Activated CD8-positive, alpha-beta T cell treated with anti-CD3 and anti-CD28 coated beads for 36 hours (primary cell): ENCODE results near the gene KCTD15. TPM values are rescaled to one million over a fixed set of nuclear protein-coding genes. Genes with fewer than 3 reads are reported as not detected.
A peak's percentile ranks its signal among the peaks of the same experiment; 100 is the strongest.

ENCODE experiments used
- ATAC-seq: fragments of 200-7000 bp; cut with Tn5 transposase; one replicate; pipeline ENCODE4 v1.10.0; 2021; ENCODE audit warnings: mild to moderate bottlenecking, moderate library complexity
- CTCF ChIA-PET: fragments of 350-600 bp; sonication (Branson Sonifier 250); formaldehyde crosslinking; loops from one replicate; lab custom pipeline; 2021; ENCODE audit warnings: antibody characterized with exemption; lab: Charles Lee
- POLR2A ChIA-PET: fragments of 350-600 bp; sonication (Branson Sonifier 250); formaldehyde crosslinking; loops from one replicate; lab custom pipeline; 2021; ENCODE audit warnings: antibody characterized with exemption; lab: Charles Lee
- DNase-seq: peaks from one replicate; pipeline ENCODE4 v3.0.0-alpha.2; 2020
- H3K27ac Mint-ChIP-seq: one replicate; pipeline ENCODE4 v1.8.0; 2021; ENCODE audit warnings: mild to moderate bottlenecking, mixed read lengths
- H3K27me3 Mint-ChIP-seq: one replicate; pipeline ENCODE4 v1.8.0; 2021; ENCODE audit warnings: mixed read lengths
- H3K36me3 Mint-ChIP-seq: one replicate; pipeline ENCODE4 v1.8.0; 2021; ENCODE audit warnings: low read depth, mixed read lengths
- H3K4me1 Mint-ChIP-seq: one replicate; pipeline ENCODE4 v1.8.0; 2021; ENCODE audit warnings: low read depth, mixed read lengths
- H3K4me3 Mint-ChIP-seq: one replicate; pipeline ENCODE4 v1.8.0; 2021; ENCODE audit warnings: mild to moderate bottlenecking, moderate library complexity, mixed read lengths
- H3K9me3 Mint-ChIP-seq: one replicate; pipeline ENCODE4 v1.8.0; 2021; ENCODE audit warnings: mixed read lengths
- CTCF ChIP-seq: fragments of 200-600 bp; IDR thresholded peaks from one replicate; pipeline ENCODE4 v1.8.0; 2022; ENCODE audit warnings: antibody characterized with exemption, mild to moderate bottlenecking
- intact Hi-C: fragments of 100-400 bp; cut with micrococcal nuclease; formaldehyde crosslinking; loops from one replicate; pipeline ENCODE4 v1.10.0; 2022
- total RNA-seq, 2 experiments: library from RNA; stranded (reverse); gene quantifications; one replicate each; pipeline ENCODE4 v1.2.3, GENCODE V29; 2021

Gene KCTD15
- total RNA-seq, 2 experiments from 2014 or later: 8.3 to 8.8 TPM

GRCh38 chr19:33784432-33784831, 12.2 kb upstream of the KCTD15 start:
- Mint-ChIP-seq H3K4me1 (no peaks in the 10 kb centered on the region), H3K27me3 (peaks cover 14% of the 10 kb centered on the region), H3K27ac (no peak overlapping the region), H3K9me3 (no peaks in the 10 kb centered on the region), H3K36me3 (no peaks in the 10 kb centered on the region), H3K4me3 (no peak overlapping the region)
- no peak for TF ChIP-seq CTCF
- DNase-seq: no peak
- intact Hi-C loops: loop anchor here (5.0 kb wide), 1 partner anchor 213 kb away; no protein-coding TSS in a partner anchor
- no peak for ATAC-seq
- POLR2A ChIA-PET: interaction anchor here (1.6 kb wide), 1 partner anchor 10 kb away, joined by 4 read pairs; no protein-coding TSS in a partner anchor
- CTCF ChIA-PET: interaction anchor here (1.5 to 2.3 kb wide), 2 partner anchors 10 to 214 kb away, joined by 3 to 14 read pairs; no protein-coding TSS in a partner anchor

- ChIA-PET POLR2A (no interaction called here), CTCF (interaction anchor here (0.7 to 3.0 kb wide), 4 partner anchors 8 to 311 kb away, joined by 3 to 26 read pairs (median 8); no protein-coding TSS in a partner anchor)
- Mint-ChIP-seq H3K27ac (no peak overlapping the region), H3K4me3 (no peak overlapping the region), H3K9me3 (no peaks in the 10 kb centered on the region), H3K27me3 (peaks cover 9% of the 10 kb centered on the region), H3K4me1 (no peaks in the 10 kb centered on the region), H3K36me3 (no peaks in the 10 kb centered on the region)
- no peak for DNase-seq
- ATAC-seq: no peak
- intact Hi-C loops: no loop called here
- TF ChIP-seq CTCF: no peak
Measured at GRCh38 chr19:33785795-33786194, 10.9 kb upstream of the KCTD15 start.

- H3K27me3 Mint-ChIP-seq: peaks cover 22% of the 10 kb centered on the region
- ChIA-PET CTCF (interaction anchor here (3.0 kb wide), 1 partner anchor 11 kb away, joined by 26 read pairs; no protein-coding TSS in a partner anchor), POLR2A (no interaction called here)
- no peak overlapping the region for H3K27ac Mint-ChIP-seq
- no peak for TF ChIP-seq CTCF
- DNase-seq: no peak
- no peak overlapping the region for H3K4me3 Mint-ChIP-seq
- intact Hi-C loops: no loop called here
- no peaks in the 10 kb centered on the region for H3K9me3 Mint-ChIP-seq
- no peaks in the 10 kb centered on the region for H3K36me3 Mint-ChIP-seq
- ATAC-seq: no peak
- no peaks in the 10 kb centered on the region for H3K4me1 Mint-ChIP-seq
Measured at GRCh38 chr19:33788676-33789075, 8.0 kb upstream of the KCTD15 start.

GRCh38 chr19:33789344-33789743, 7.3 kb upstream of the KCTD15 start:
- ATAC-seq (no peak), DNase-seq (no peak)
- Mint-ChIP-seq H3K4me1 (no peaks in the 10 kb centered on the region), H3K27ac (no peak overlapping the region), H3K27me3 (peaks cover 24% of the 10 kb centered on the region), H3K9me3 (no peaks in the 10 kb centered on the region), H3K36me3 (no peaks in the 10 kb centered on the region), H3K4me3 (no peak overlapping the region)
- intact Hi-C loops: no loop called here
- ChIA-PET CTCF (no interaction called here), POLR2A (no interaction called here)
- TF ChIP-seq CTCF: no peak

- Mint-ChIP-seq H3K9me3 (no peaks in the 10 kb centered on the region), H3K4me1 (no peaks in the 10 kb centered on the region), H3K27me3 (peaks cover 36% of the 10 kb centered on the region), H3K27ac (peak overlapping the region; percentile 42), H3K4me3 (peak overlapping the region; percentile 71), H3K36me3 (no peaks in the 10 kb centered on the region)
- ATAC-seq: no peak
- no peak for DNase-seq
- intact Hi-C loops: no loop called here
- ChIA-PET POLR2A (interaction anchor here (0.9 to 1.5 kb wide), 2 partner anchors 10 to 16 kb away, joined by 3 to 4 read pairs; no protein-coding TSS in a partner anchor), CTCF (interaction anchor here (0.6 to 2.2 kb wide), 12 partner anchors 10 to 342 kb away, joined by 3 to 25 read pairs (median 4); no protein-coding TSS in a partner anchor)
- TF ChIP-seq CTCF: no peak
Measured at GRCh38 chr19:33794683-33795369, 1.8 kb upstream of the KCTD15 start.
